Neural progenitor cell (in vitro differentiated cells): ENCODE results near the gene CYP3A7.

Experiments
- CTCF ChIP-seq: fragments of 200-600 bp; sonication (generic); IDR thresholded peaks from 2 replicates; pipeline ENCODE4 v1.5.1; 2017; ENCODE audit warnings: antibody characterized with exemption, mild to moderate bottlenecking
- EZH2 ChIP-seq: fragments of 200-600 bp; sonication (generic); IDR thresholded peaks from 2 replicates; pipeline ENCODE4 v1.6.1; 2017; ENCODE audit warnings: antibody characterized with exemption, mild to moderate bottlenecking, moderate library complexity
- EZH2phosphoT487 ChIP-seq: fragments of 200-600 bp; sonication (generic); IDR thresholded peaks from 2 replicates; pipeline ENCODE4 v1.6.1; 2017; ENCODE audit warnings: antibody characterized with exemption

GRCh38 chr7:99729486-99730237 lies 5.3 kb downstream of the CYP3A7 start:
- no peak for TF ChIP-seq CTCF
- TF ChIP-seq EZH2, result no peak
- TF ChIP-seq EZH2phosphoT487, result no peak
